GM21367 (cell line): Measurements from ENCODE around the gene THBD.

Experiments used
- ATAC-seq: cut with Tn5 transposase; IDR thresholded peaks from one replicate; pipeline ENCODE4 v1.9.1; 2021; ENCODE audit not compliant: unreplicated experiment

THBD gene

DNA sequence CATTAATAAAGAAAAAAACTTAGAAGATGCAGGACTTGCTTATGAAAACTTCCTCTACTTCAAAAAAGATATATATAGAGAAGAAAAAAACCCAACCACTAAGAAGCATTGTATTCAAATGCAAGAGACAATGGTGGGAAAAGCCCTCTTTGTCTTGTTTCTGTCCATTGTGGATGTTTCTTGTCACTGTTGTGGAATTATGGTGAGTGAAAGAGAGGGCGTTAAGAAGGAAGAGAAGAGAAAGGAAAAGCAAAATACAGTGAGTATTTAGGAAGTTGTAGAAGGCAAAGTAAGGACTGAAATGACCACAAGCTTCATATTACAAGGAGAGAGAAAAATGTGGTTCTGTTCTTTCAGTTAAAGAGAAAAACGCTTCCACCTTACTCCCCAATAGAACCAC, 14.1 kb upstream of the THBD start:
- no peak for ATAC-seq

DNA sequence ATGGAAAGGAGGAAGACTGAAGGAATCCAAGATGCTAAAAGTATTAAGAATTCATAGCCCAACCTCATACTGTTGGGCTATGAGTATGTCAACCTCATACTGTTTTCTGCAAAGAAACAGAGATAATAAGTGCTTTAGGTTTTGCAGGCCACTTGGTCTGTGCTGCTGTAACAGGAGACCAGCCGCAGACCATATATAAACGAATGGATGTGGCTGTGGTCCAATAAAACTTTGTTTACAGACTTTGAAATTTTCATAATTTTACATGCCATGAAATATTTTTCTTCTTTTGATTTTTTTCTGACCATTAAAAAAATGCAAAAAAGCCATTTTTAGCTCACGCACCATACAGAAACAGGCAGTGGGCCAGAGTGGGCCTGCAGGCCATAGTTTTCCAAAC, 13.7 kb upstream of the THBD start:
- no peak for ATAC-seq

DNA sequence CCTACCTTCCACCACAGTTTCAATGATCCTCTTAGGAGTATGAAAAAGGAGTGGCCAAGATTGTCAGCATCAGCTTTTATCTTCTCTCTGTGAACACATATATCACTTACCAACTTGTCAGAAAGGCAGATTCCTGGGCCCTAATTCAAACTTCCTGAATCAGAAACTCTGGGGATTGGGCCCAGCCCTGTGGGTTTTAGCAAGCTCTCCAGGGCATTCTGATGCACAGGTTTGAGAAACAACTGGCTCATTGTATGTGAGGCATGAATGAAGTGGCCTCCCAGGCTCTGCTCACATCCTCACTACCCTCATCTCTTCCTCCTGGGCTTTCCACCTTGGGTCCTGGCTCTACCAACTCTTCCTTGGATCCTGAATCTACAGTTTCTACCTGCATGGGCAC, 13.2 kb upstream of the THBD start:
- no peak for ATAC-seq

DNA sequence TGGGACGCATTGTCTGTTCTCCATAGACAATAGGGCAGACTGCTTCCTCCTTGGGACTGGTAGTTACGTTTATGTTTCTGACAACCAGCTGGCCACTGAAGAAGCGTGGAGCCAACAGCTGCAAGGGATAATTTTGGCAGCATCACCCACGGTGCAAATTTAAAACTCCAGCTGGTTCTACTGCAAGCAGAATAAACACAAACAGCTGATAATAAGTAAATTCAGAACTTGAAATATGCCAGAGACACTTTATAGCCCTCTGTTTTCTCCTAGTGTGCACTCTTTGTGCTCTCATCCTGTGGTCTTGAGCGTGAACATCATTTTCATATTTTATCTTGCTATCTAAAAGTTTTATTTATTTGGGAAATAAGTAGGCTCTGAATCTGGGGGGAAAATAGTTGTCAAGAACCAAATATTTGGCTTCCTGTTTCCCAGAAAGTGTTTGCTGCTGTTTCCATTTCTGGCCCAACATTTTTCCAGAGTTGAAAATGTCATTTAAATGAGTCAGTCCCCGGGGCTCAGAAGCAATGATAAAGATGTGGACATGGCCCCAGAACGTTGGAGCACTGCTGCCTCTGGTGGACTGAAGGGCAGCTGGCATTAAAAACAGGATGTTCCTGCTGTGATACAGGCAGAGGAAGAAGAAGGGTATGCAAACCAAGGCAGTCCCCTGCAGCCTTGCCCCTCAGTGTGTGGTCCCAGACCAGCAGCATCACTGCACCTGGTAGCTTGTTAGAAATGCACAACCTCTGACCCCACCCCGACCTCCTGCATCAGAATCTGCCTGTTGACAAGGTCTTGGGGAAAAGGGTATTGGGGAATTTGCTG, 12.5 kb upstream of the THBD start:
- ATAC-seq = no peak

DNA sequence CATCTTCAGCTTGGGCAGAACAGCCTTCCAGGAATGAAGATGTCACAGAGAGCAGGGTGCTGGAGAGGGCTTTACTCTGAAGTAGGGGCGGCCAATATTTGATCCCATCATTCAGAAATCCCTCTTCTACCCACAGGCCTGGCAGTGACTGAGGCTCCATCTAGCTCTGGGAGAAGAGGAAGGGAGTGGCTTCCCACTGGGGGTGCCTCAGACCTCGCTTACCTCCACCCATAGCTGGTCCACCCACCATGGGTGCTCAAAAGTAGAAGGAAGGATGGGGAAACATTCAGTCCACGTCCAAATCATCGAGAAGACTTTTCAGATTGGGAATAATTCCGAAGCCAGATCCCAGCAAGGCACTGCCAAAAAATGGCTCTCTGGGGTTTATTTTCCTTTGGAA, 11.8 kb upstream of the THBD start:
- ATAC-seq = no peak

DNA sequence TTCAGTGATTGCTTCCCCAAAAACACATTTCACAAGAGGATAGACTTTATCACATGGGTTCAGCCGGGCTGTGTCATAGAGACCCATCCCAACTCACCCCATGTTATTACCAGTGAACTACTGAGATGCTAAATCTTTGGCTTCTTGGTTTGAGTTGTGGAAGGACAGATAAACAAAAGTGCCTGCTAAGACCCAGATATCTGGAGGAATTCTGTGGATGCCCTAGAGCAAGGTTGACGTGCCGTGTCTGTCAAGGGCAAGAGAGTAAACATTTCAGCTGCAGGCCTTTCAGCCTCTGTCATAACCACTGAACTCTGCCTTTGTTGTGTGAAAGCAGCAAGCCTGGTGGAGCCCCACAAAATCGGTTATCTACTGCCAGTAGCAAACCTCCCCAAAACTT, 11.2 kb upstream of the THBD start:
- no peak for ATAC-seq

DNA sequence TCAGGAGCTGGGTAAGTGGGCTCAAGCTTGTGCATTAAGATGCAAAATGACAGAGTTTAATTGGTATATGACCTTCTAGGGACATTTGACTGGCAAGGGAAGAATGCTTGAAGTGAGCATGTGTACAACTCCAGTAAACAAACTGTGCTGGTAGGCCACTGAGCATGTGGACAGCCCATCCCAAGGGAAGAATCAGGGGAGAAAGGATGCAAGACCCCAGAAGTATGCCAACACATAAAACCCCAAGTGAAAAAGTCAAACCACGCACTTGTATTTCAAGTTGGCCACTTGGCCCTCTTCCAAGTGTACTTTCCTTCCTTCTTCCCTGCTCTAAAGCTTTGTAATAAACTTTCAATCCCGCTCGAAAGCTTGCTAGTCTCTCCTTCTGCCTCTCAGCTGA, 10.4 kb upstream of the THBD start:
- no peak for ATAC-seq

DNA sequence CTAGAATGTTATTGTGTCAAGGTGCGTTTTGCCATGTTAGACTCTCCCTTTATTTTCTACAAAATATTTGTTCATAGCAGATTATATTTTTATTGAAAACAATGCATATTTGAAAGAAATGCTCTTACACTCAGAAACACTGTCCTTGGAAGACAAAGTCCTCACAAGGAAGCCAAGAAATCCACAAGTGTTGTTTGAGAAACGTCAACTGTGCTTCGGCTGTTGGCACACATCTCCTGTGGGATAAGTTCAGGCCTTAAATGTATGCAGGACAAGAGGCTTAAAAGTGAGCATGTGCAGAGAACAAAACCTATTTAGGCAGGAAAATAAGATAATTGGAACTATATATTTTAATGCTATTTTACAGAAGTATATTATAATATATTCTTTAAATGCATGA, 9.5 kb upstream of the THBD start:
- no peak for ATAC-seq

DNA sequence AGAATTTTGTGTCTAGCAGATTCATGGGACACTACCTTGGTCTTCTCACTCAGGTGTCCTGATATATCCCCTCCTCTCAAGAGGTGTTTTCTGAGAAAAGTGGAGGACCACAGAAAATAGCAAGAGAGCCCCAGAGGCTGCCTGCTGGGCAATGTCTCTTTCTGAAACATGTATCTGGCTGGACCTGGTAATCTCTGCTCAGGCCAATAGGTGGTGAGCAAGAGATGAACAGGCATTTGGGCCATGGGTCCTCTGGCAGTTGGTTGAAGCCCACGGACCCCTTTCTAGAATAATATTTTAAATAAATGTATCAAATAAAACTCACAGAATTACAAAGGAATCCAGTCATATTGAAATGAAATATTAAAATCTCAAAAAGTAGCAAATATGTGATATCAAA, 8.8 kb upstream of the THBD start:
- ATAC-seq = no peak

DNA sequence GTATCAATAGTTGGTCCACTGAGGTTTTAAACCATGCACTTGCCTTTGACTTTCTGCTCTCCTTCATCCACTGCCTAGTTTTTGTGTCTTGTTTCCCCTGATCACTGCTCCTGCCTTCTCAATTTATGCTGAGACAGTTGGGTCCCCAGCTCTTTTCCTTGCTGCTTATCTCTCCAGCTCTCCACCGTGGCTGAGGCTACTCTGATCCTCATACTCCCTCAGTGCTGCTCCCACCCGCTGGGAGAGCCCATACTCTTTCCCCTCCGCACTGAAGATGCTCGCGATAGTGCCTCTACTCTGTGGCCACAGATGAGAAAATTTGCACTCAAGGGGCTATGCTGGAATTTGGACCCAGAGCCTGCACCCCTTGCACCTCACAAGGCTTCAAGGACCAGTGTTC, 3.4 kb upstream of the THBD start:
- no peak for ATAC-seq

DNA sequence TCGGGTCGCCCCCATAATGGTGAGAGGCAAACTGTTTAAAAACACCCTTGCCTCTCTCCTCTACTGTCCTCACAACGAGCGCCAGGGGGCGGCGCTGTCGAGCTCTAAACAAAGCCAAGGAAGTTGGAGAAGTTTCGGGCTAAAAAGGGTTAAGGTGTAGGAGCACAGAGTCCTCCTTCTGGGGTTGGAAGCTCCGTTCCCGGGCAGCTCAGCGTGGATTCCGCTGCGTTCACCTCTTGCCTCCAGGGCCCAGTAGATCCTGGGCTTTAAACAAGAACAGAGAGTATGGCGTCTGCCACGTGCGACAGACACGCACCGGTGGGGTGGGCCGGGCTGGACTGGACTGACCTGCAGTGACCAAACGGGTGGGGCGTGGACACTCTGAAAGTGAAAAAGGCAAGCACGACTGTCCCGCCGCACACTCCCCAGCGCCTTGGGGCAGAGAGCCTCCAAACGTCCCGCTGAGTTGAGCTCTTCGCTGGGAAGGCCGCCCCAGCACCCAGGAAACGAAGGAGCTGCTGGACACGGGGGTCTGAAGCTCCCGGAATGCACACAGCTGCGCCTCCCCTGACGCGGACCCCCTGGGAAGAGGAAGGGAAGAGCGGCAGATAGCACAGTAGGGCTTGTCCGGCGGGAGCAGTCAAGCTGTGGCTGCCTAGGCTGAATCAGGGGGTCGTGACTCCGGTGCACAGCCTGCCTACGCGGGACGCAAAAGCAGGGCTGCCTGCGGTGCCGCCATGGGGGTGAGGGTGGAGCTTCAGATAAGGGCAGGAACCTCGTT, 1.6 kb upstream of the THBD start:
- no peak for ATAC-seq

DNA sequence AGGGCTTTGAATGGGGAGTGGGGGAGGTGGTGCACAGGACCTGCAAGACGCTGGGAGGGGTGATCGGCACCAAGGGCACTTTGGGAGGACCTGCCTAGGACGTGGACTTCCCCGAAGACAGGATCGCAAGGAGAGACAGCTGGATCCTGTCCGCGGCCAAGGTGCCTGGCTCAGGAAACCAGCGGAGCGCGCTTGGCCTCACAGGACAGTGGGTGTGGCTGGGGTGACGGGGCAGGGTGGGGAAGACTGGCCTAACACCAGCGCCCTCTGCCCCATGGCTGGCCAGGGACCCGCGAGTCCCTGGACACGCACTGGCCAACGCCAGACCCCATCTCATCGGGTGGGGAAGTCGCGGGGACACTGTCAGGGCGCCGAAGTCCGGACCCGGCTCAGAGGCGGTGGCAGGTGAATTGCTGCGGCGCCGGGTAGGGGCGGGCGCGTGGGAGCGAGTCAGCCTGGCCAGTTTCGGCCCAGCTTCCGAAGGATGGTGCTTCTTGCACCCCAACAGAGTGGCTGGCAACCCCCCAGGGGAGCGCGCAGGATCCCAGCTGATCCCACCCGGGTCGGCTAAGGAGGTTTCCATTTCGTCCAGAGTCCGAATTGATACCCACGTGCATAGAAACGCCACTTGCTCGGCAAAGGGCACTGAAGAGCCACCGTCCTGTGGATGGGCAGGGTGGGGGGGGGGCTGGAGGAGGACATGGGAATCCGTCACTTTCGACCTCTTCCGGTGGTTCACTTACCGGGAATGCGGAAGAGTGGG, 785 bp upstream of the THBD start:
- ATAC-seq = no peak

DNA sequence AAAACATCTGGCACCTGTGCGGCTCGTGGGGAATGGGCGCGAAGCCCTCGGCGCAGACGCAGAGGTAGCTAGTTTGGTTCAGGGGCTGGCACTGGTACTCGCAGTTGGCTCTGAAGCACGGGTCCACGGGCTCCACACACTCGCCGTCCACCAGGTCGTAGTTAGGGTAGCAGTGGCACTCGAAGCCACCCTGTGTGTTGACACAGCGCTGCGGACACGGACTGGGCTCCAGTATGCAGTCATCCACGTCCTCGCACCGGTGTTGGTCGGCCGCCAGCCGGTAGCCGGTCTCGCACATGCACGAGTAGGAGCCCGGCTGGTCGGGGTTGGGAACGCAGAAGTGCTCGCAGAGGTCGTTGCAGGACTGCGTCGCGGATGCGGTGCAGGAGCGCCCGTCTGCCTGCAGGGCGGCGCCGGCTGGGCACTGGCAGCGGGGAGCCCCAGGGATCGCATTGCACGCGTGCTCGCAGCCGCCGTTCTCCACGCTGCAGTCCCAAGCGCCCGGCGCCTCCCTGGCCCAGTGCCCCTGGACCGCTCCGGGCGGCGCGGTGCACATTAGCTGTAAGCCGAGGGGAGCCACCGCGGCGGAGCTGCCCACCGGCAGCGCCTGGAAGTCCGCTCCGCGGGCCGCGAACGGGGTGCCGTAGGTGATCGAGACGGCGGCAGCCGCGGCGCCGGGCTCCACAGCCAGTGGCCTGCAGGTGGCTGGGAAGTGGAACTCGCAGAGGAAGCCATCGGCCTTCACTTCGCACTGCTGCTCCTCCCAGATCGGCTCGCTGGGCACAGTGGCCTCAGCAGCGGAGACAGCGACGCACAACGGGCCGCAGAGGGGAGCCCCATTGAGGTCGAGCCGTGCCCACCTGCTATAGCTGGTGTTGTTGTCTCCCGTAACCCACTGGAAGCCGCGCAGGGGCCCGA, 930 bp downstream of the THBD start:
- ATAC-seq = no peak

DNA sequence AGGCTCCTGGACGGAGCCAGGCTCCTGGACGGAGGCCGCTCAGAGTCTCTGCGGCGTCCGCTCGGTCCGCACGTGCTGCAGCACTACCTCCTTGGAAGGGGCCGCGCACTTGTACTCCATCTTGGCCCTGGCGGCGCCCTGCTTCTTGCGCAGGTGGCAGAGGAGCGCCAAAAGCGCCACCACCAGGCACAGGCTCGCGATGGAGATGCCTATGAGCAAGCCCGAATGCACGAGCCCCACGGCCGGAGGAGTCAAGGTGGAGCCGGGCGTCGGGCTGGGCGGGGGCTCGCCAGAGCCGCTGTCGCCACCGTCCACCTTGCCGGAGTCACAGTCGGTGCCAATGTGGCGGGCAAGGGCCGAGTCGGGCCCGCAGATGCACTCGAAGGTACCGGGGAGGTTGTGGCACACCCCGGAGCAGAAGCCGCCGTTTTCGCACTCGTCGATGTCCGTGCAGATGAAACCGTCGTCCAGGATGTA, 1.7 kb downstream of the THBD start:
- no peak for ATAC-seq

DNA sequence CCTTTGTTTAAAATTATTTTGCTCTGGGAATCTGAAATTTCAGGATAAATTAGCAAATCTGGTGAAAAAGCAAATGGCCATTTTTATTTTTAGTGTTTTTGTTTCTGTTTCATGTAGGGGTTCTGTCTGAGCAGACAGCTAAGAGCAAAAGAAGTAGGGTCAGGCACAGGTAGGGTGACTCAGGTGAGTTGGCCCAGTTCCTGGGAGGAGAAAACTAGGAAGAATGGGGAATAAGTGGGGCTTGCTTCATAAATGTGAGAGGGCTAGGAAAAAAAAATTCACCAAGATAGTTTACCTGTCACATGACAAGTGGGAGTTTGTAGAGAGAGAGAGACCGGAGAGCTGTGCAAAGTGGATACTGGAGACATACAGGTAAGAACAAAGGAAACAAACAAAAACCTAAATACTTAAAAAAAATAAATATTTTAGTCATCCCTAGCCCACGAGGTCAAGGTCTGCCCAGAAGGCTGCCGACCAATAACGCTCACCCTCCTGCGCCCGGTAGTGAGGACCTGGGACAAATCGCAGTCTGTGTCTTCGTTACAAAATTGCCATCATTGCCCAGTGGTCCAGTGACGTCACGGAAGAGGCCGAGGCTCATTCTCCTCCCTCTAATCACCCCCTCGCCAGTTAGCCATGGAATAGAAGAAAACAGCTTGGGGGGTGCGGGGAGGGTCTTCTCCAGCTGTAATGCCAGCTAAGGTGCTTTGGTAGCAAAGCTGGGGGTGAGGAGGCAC, 2.3 kb downstream of the THBD start:
- ATAC-seq = no peak

DNA sequence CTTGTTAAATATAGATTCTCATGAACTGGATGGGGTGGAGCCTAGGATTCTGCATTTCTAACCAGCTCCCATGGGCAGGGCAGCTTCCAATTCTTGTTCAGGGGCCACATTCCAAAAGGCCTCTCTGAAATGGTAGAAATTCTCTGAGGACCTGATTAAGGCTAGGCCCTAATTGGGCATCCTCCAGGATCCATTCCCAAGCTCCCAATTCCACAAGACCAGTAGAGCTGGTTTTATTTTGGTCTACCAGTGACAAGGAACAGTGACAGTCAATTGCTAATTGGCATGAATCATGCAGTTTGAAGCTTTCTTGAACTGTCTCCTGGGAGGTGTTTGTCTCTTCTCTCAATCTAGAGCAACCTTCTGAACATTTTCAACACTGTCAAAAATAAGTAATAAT, 3.0 kb downstream of the THBD start:
- ATAC-seq = no peak

DNA sequence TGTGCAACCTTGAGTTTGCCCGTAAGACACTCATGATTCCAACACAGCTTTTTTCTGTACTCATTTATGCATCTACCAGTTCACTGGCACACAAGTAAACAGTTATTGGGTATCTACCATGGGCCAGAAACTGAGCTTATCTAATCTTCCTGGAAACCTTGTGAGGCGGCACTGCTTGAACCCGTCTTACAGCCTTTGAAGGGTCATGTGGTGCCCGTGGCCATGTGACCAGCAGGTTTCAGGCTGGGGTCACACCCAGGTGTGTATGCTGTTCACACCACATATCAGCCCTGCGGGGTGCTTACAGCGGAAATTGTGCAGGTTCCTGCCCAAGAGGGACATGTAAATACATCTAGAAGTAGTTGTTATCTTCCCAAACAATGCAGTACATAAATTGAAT, 6.1 kb downstream of the THBD start:
- ATAC-seq = no peak

DNA sequence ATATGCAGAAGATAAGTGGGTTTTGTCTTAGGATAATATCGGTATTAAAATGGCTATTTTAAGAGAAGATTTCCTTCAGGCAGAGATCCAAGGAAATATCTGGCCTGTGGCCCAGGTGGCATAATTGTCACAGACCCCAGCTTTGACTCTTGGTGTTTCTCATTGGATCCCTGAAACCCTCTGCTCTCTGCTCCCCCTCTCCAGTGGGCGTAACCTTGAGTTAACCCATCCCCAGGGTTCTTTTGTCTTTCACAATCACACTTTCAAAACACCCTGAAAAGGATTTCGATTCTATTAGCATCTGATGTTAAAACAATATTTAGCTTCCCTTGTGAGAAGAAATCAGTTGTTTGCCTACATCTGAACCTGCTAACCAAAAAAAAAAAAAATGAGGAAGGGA, 7.2 kb downstream of the THBD start:
- ATAC-seq = no peak

DNA sequence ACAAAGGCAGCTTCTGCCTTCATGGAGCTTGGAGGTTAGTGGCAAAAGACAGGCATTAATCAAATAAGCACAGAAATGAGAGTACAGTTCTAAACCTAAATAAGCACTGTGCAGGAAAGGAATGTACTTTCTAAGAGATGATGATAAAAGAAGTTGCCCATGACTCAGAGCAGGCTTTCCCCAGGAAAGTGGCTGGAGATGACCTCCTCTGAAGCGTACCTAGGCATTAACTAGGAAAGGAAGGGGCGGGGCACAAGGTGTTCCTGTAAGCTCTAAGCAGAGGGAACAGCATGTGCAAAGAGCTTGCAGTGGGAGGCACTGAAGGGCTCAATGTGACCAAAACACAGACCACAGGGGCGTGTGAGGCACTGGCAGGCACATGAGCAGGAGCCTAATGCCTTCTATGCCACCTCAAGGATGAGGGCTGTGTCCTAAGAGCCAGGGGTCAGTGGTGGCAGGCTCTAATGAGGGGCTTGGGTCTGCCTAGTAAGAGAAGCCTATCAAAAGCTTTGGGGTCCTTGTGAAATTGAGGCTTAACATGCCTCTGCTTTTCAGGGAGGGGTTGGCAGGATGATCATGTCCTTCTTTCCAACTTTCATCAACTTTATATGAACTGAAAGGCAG, 9.5 kb downstream of the THBD start:
- ATAC-seq = no peak
